Measurements from ENCODE around the gene SCUBE1.

The SCUBE1 gene

GRCh38 chr22:43212434-43212952 lies 130.7 kb downstream of the SCUBE1 start:
- H3K9me3 ChIP-seq = no peaks in the 10 kb centered on the region

GRCh38 chr22:43211941-43212433 lies 131.2 kb downstream of the SCUBE1 start:
- no peak overlapping the region for H3K27ac ChIP-seq
- no peaks in the 10 kb centered on the region for H3K9me3 ChIP-seq
- TF ChIP-seq CTCF (IDR thresholded peaks at IDR 0.05) = no peak
- H3K36me3 ChIP-seq = no peaks in the 10 kb centered on the region
- H3K4me3 ChIP-seq (ENCODE audit: low read depth in 1 of 2, low read length in 1 of 2) = no peak overlapping the region
- no peaks in the 10 kb centered on the region for H3K4me1 ChIP-seq (ENCODE audit: control insufficient read depth in 1 of 2, insufficient read depth in 1 of 2, low read depth in 1 of 2, low read length in 1 of 2)
- H3K27me3 ChIP-seq = peaks cover under 1% of the 10 kb centered on the region

More at GRCh38 chr22:43212434-43212952, 130.7 kb downstream of the SCUBE1 start:
- Histone ChIP-seq H3K4me3 (ENCODE audit: low read depth in 1 of 2, low read length in 1 of 2) (no peak overlapping the region), H3K27ac (no peak overlapping the region), H3K4me1 (ENCODE audit: control insufficient read depth in 1 of 2, insufficient read depth in 1 of 2, low read depth in 1 of 2, low read length in 1 of 2) (no peaks in the 10 kb centered on the region), H3K27me3 (no peaks in the 10 kb centered on the region), H3K36me3 (no peaks in the 10 kb centered on the region)
- no peak for TF ChIP-seq CTCF (IDR thresholded peaks at IDR 0.05)

DNA sequence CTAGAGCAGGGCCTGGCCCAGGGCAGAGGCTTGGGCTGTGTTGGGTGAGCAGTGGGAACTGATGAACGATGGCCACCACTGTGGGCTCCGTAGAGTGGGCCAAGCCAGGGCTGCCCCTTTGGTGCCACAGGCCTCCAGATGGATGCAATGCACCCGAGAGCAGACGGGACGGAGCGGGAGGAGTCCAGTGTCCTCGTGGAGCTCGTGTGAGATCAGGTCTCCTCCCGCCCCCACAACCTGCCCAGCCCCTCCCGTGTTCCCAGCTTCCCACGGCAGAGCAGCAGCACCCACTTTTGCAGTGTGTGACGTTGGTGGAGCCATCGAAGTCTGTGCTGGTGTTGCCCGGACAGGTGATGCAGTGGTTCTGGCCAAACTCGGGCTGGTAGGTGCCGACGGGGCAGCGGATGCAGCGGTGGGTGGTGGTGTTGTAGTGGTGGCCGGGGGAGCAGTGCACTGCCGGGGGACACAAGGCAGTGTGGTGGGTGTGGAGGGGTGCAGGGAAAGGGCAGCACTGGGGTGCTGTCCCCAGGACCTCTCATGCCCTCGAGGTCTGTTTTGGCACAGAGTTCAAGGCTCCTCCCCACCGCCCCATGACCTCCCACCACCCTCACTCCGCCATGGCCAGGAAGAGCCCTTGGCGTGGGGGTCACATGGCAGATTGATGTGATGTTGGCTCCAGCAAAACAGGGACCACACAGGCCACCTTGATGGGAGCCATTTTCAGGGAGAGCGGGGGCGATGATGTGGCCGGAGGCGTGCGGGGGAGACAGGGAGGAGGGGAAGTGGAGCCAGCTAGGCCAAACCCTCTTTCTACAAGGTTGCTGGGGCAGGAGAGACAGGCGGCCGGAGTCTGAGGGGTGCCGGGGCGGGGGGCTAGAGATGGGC lies 132.3 kb downstream of the SCUBE1 start:
- no peaks in the 10 kb centered on the region for H3K9me3 ChIP-seq
- H3K4me1 ChIP-seq (ENCODE audit: control insufficient read depth in 1 of 2, insufficient read depth in 1 of 2, low read depth in 1 of 2, low read length in 1 of 2) = no peaks in the 10 kb centered on the region
- no peak overlapping the region for H3K27ac ChIP-seq
- TF ChIP-seq CTCF (IDR thresholded peaks at IDR 0.05) = no peak
- no peak overlapping the region for H3K4me3 ChIP-seq (ENCODE audit: low read depth in 1 of 2, low read length in 1 of 2)
- peaks cover 12% of the 10 kb centered on the region for H3K27me3 ChIP-seq
- H3K36me3 ChIP-seq = no peaks in the 10 kb centered on the region

DNA sequence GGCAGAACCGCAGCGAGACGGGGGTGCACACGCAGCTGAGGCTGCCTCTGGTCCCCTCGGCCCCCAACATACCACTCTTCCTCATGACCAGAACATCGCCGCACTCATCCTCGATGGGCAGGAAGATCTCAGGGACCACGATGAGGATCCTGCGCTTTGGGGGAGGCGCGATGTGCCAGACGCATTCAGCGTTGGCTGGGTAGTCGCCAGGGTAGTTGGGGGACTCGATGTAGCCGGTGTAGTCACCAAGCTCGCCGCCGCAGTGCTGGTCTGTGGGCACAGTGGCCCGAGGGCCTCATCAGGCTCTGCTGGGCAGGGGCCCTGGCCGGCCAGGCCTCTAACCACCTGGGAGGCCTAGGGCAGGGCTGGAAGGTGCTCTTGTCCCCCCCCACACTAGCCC lies 133.2 kb downstream of the SCUBE1 start:
- peaks cover 12% of the 10 kb centered on the region for H3K27me3 ChIP-seq
- no peaks in the 10 kb centered on the region for H3K4me1 ChIP-seq (ENCODE audit: control insufficient read depth in 1 of 2, insufficient read depth in 1 of 2, low read depth in 1 of 2, low read length in 1 of 2)
- H3K9me3 ChIP-seq = no peaks in the 10 kb centered on the region
- no peak overlapping the region for H3K27ac ChIP-seq
- no peak overlapping the region for H3K4me3 ChIP-seq (ENCODE audit: low read depth in 1 of 2, low read length in 1 of 2)
- H3K36me3 ChIP-seq = no peaks in the 10 kb centered on the region
- no peak for TF ChIP-seq CTCF (IDR thresholded peaks at IDR 0.05)

DNA sequence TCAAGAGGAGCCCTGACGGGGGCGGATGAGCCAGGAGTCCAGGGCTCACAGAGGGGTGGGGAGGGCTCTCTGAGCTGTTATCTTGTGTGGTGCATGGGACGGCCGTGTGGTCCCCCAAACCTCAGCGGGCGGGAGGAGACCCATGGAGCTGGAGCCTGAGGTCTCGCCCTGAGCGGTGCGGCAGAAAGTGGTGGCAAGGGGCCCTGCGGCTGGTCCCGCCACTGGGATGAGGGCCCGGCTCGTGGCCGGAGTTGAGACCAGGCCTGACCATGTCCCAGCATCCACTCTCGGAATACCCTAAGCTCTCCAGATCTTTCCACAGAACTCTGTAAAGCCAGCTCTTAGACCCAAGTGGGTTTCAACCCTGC lies 133.7 kb downstream of the SCUBE1 start:
- TF ChIP-seq CTCF (IDR thresholded peaks at IDR 0.05) = no peak
- no peaks in the 10 kb centered on the region for H3K9me3 ChIP-seq
- H3K4me3 ChIP-seq (ENCODE audit: low read depth in 1 of 2, low read length in 1 of 2) = no peak overlapping the region
- no peaks in the 10 kb centered on the region for H3K4me1 ChIP-seq (ENCODE audit: control insufficient read depth in 1 of 2, insufficient read depth in 1 of 2, low read depth in 1 of 2, low read length in 1 of 2)
- no peaks in the 10 kb centered on the region for H3K36me3 ChIP-seq
- peaks cover 12% of the 10 kb centered on the region for H3K27me3 ChIP-seq
- no peak overlapping the region for H3K27ac ChIP-seq
